ENCODE measurements around the gene LCNL1.

LCNL1 gene

GRCh38 chr9:136958898-136959850, 23.6 kb upstream of the LCNL1 start:
- DNase-seq (ENCODE audit: low read depth in 2 of 2), result no peak

- DNase-seq (ENCODE audit: low read depth in 2 of 2), result no peak
These were observed 22.4 kb upstream of the LCNL1 start for GRCh38 chr9:136960212-136960937.

- no peak for DNase-seq (ENCODE audit: low read depth in 2 of 2)
These were observed 21.9 kb upstream of the LCNL1 start for GRCh38 chr9:136960938-136961275.

GRCh38 chr9:136961279-136962065, 21.3 kb upstream of the LCNL1 start:
- DNase-seq (ENCODE audit: low read depth in 2 of 2), result no peak

- DNase-seq (ENCODE audit: low read depth in 2 of 2), result no peak
These were observed 20.6 kb upstream of the LCNL1 start for GRCh38 chr9:136962163-136962562.

GRCh38 chr9:136962701-136963248, 20.0 kb upstream of the LCNL1 start:
- no peak for DNase-seq (ENCODE audit: low read depth in 2 of 2)

GRCh38 chr9:136963341-136963740, 19.5 kb upstream of the LCNL1 start:
- DNase-seq (ENCODE audit: low read depth in 2 of 2), result no peak

GRCh38 chr9:136963751-136964150, 19.0 kb upstream of the LCNL1 start:
- DNase-seq (ENCODE audit: low read depth in 2 of 2), result no peak

GRCh38 chr9:136964171-136964689, 18.6 kb upstream of the LCNL1 start:
- no peak for DNase-seq (ENCODE audit: low read depth in 2 of 2)

- no peak for DNase-seq (ENCODE audit: low read depth in 2 of 2)
These were observed 17.9 kb upstream of the LCNL1 start for GRCh38 chr9:136964833-136965422.

- DNase-seq (ENCODE audit: low read depth in 2 of 2), result no peak
These were observed 16.9 kb upstream of the LCNL1 start for GRCh38 chr9:136965771-136966484.

GRCh38 chr9:136968333-136969127, 14.3 kb upstream of the LCNL1 start:
- DNase-seq (ENCODE audit: low read depth in 2 of 2), result no peak

GRCh38 chr9:136969150-136969549, 13.6 kb upstream of the LCNL1 start:
- DNase-seq (ENCODE audit: low read depth in 2 of 2), result no peak

- no peak for DNase-seq (ENCODE audit: low read depth in 2 of 2)
These were observed 13.0 kb upstream of the LCNL1 start for GRCh38 chr9:136969774-136970173.

- DNase-seq (ENCODE audit: low read depth in 2 of 2), result no peak
These were observed 12.4 kb upstream of the LCNL1 start for GRCh38 chr9:136970361-136970760.

GRCh38 chr9:136971746-136972145, 11.0 kb upstream of the LCNL1 start:
- DNase-seq (ENCODE audit: low read depth in 2 of 2), result no peak

- no peak for DNase-seq (ENCODE audit: low read depth in 2 of 2)
These were observed 10.5 kb upstream of the LCNL1 start for GRCh38 chr9:136972335-136972734.

- DNase-seq (ENCODE audit: low read depth in 2 of 2), result no peak
These were observed 10.1 kb upstream of the LCNL1 start for GRCh38 chr9:136972743-136973142.
